Measurements from ENCODE around the gene GARIN5A. TPM values are rescaled to one million over a fixed set of nuclear protein-coding genes. Genes with fewer than 3 reads are reported as not detected.

Gene GARIN5A
- total RNA-seq, result 1 to 10 TPM in 6 of 9 donors, under 1 TPM in 3; 0.51 to 6.4 (median 1.6) TPM
- 1 to 10 TPM; 1.1 to 3.0 TPM for polyA plus RNA-seq
- long read RNA-seq, donor 1, result 0 reads
- long read RNA-seq, donor 2, partial matches to known transcripts, result 1 of 2 reads
- long read RNA-seq, donor 2, other reads (novel, unspliced or antisense), result 0 of 2 reads
- long read RNA-seq, donor 3, result 0 reads

GRCh38 chr19:50476224-50476906 is at the start of gene GARIN5A, which contains the start of gene EMC10:
Gene GARIN5A (minus strand): TSS chr19:50476848. CDS start chr19:50476388, 460 bp downstream.
Gene EMC10 (plus strand): TSS chr19:50476507. CDS start chr19:50476545, 38 bp downstream.
- WGBS, 4 donors, result 1 to 4% (median 2%) methylated on average over 21 to 58 of the region's 58 CpGs
- intact Hi-C loops (cut with DNase I), result loop anchor here in 6 of 10 donors (1.0 to 5.0 kb wide), 3 partner anchors 34 to 109 kb away; partner anchors contain the start of genes JOSD2 (in 5 of the 6) and NAPSA (in 2 of the 6)
- Histone ChIP-seq H3K27ac (peak within 1 kb of the TSS; percentile 35 to 88 (median 80)), H3K9me3 (no peaks in the 10 kb centered on the region), H3K4me3 (peak within 1 kb of the TSS; percentile 47 to 99 (median 95)), H3K27me3 (no peaks in the 10 kb centered on the region), H3K4me1 (peaks cover 7 to 26% (median 14%) of the 10 kb centered on the region in 12 donors), H3K36me3 (peaks cover 0 to 32% (median 23%) of the 10 kb centered on the region in 9 donors)
- TF ChIP-seq CTCF (IDR thresholded peaks at IDR 0.05) (no peak), POLR2A (IDR thresholded peaks at IDR 0.05) (peak in 1 of 2 donors; percentile 74)
- DNase-seq (peak; percentile 90 to 96 (median 94)), ATAC-seq (peak; percentile 84 to 98 (median 95))

GRCh38 chr19:50522881-50523280 is 46.2 kb upstream of the GARIN5A start:
- no peak for TF ChIP-seq POLR2A (IDR thresholded peaks at IDR 0.05)
- no peak for TF ChIP-seq CTCF (IDR thresholded peaks at IDR 0.05)
- H3K4me3 ChIP-seq, result no peak overlapping the region
- ATAC-seq (no peak), DNase-seq (peak in 1 of 5 donors; percentile 24)
- no peaks in the 10 kb centered on the region for H3K27me3 ChIP-seq
- H3K27ac ChIP-seq, result no peak overlapping the region
- no peaks in the 10 kb centered on the region for H3K9me3 ChIP-seq
- H3K4me1 ChIP-seq, result no peaks in the 10 kb centered on the region
- intact Hi-C loops (cut with DNase I), result no loop called here
- H3K36me3 ChIP-seq, result no peaks in the 10 kb centered on the region
- WGBS, 4 donors, result 86 to 89% (median 87%) methylated on average over 8 to 10 of the region's 10 CpGs

GRCh38 chr19:50520822-50521465 is 44.3 kb upstream of the GARIN5A start:
- intact Hi-C loops (cut with DNase I), result no loop called here
- no peak overlapping the region for H3K4me3 ChIP-seq
- H3K27me3 ChIP-seq, result no peaks in the 10 kb centered on the region
- no peaks in the 10 kb centered on the region for H3K4me1 ChIP-seq
- peak in 1 of 5 donors; percentile 3 for DNase-seq
- H3K27ac ChIP-seq, result no peak overlapping the region
- no peaks in the 10 kb centered on the region for H3K36me3 ChIP-seq
- no peaks in the 10 kb centered on the region for H3K9me3 ChIP-seq
- no peak for TF ChIP-seq POLR2A (IDR thresholded peaks at IDR 0.05)
- TF ChIP-seq CTCF (IDR thresholded peaks at IDR 0.05), result no peak
- ATAC-seq, result no peak
- 84 to 90% (median 86%) methylated on average over 17 of the region's 17 CpGs for WGBS, 4 donors

Data from heart left ventricle (tissue), 16 donors.